EH (cell line): ENCODE results near the gene PARN.
"Not testable (repeated sequence)": the region's sequence is repeated elsewhere in the genome, so short reads cannot be mapped to it uniquely, and the experiment has no call there.

Experiments used
- DNase-seq: peaks from one replicate; pipeline ENCODE4 v3.0.0-alpha.2; 2015; ENCODE audit warnings: low read depth

Gene PARN

DNA sequence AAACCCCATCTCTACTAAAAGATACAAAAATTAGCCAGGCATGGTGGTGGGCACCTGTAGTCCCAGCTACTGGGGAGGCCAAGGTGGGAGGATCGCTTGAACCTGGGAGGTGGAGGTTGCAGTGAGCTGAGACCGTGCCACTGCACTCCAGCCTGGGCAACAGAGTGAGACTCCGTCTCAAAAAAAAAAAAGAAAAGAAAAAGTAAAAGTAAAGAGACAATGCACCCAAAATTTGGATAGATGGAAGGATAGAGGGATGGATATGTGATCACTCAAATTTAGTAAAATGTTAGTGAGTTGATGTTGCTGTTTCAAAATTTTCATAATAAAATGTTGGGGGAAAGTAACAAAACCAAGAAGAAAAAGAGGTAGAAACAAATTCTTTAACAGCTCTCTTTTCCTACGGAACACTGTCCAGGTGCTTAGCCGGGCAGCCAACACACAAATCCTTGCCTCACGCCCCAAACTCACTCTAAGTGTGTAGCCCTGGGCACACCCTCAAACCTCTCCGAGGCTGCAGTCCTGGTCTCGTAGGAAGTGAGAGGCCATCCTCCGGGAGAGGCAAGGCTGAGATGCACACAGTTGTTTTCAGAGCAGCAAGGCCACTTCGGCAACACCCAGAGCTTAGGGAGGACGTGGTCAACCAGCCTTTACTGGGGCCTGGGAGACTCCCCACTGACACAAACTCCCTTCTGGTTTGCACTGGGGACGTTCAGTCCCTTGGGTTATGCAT is 228.9 kb downstream of the PARN start:
- not testable (repeated sequence) for DNase-seq

DNA sequence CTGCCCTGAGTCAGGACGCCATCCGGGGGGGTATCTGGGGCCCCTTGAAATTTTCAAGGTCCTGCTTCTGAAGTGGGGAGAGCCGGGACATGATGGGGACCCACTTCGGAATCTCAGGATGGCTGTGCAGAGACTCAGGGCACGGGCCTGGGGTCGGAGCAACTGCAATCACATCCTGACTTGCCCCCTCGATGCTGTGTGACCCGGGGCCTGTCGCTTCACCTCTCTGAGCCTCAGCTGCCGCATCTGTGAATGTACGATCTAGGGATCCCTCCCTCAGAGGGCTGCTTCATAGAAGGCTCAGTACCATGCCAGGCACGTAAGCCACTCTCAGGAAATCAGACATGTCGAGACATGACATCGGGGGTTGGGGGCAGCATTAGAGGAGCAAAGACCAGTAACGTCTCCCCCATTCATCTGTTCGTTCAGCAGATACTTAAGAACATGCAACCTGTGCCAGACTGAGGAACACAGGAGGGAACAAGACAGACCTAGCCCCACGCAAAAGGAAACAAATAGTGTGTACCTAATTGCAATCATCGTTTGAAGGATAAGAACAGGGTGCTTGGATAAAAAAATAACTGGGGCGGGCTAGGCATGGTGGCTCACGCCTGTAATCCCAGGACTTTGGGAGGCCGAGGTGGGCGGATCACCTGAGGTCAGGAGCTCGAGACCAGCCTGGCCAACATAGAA is 229.6 kb downstream of the PARN start:
- DNase-seq: no peak

DNA sequence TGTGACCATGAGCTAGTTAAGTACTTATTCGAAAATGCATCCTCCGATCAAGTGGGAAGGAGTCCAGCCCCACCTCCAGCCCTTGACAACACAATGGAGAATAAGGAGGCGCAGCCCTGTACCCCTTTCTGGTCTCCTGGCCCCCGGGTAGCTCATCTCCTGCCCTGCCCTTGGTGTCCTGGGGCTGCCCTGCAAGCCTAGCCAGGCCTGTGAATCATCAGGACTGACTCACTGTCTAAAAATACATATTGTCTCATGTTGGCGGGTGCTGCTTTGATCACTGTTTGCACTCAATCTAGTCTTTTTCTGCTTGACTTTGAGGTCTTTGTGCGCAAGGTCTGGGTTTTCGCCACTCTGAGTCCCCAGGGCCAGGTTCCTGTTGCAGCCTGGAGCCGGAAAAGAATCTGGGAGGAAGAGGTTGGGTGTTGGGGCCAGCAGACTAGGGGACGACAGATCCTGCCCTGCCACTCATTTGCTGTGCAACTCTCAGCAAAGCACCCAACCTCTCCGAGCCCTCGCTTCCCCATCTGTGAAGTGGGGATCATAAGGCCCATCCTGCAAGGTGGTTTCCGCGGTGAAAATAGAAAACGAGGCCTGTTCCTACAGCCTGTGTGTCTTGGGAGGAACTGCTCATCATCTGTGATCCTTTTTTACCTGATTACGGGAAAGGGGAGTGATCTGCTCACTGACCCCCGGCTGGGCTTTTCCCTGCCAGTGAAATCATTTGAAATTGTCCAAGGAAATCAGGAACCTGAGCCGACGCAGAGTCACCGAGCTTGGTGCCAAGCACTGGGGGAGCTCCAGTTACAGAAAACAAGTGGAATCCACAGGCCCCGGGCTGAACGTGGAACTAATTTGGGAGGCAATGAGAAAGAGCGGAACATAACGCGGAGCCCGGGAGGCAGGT is 230.4 kb downstream of the PARN start:
- peak; percentile 87 for DNase-seq

- DNase-seq: no peak
These were observed 231.9 kb downstream of the PARN start for GRCh38 chr16:14398014-14398717.

DNA sequence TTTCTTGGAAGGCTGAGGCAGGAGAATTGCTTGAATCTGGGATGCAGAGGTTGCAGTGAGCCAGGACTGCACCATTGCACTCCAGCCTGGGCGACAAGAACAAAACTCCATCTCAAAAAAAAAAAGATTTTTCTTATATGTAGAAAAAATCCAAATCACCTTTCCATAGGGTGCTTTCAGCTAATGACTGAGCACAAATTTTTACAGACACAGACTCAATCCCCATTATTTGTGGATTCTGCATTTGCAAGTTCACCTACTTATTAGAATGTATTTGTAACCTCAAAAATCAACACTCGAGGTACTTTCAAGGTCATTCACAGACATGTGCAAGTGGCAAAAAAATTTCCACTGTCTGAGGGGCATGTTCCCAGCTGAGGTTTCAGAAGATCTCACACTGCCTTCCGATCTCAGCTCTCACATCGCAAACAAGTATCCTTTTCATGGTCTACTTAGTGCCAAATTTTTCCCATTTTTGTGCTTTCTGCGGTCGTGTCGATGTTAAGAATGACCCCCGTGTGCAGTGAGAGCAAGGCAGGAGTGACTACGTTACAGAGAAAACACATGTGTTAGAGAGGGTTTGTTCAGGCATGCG is 234.3 kb downstream of the PARN start:
- DNase-seq: peak; percentile 62

- DNase-seq: no peak
These were observed 235.2 kb downstream of the PARN start for GRCh38 chr16:14394834-14395233.

GRCh38 chr16:14392960-14393359 is 237.1 kb downstream of the PARN start:
- no peak for DNase-seq

DNA sequence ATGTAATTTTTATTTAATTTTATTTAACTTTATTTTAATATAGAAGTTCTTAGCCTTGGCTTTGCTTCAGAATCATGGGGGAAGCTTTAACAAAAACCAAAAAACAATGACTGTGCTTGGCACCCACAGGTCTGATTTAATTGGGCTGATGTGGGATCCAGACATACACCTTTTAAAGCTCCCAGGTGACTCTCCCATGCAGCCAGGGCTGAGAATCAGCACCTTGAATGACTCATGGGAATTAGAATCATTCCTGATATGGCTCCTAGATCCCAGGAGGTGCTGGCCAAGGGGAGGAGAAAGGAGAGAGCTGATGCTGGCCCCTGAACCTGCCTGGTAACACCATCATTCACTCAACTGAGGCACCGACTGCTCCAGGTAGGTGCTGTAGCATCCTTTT is 240.7 kb downstream of the PARN start:
- DNase-seq: no peak

DNA sequence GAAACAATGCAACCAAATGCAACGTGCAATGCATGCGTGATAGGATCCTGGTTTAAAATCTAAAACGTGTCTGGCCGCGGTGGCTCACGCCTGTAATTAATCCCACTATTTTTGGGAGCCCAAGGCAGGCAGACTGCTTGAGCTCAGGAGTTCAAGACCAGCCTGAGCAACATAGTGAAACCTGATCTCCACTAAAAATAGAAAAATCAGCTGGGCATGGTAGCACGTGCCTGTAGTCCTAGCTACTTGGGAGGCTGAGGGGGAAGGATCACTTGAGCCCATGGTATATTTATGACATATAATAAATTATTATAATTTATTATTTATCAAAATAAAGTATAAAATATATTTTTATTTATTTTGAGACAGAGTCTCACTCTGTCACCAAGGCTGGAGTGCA is 241.8 kb downstream of the PARN start:
- DNase-seq: no peak

GRCh38 chr16:14386115-14386514 is 243.9 kb downstream of the PARN start:
- no peak for DNase-seq
